T-helper 22 cell (primary cell): ENCODE measurements around the gene EIF3CL.
"Not testable (repeated sequence)": the region's sequence is repeated elsewhere in the genome, so short reads cannot be mapped to it uniquely, and the experiment has no call there.

Experiments used
- DNase-seq: peaks from one replicate; pipeline ENCODE4 v3.0.0-alpha.2; 2020; ENCODE audit warnings: low read depth

The EIF3CL gene, protein sequence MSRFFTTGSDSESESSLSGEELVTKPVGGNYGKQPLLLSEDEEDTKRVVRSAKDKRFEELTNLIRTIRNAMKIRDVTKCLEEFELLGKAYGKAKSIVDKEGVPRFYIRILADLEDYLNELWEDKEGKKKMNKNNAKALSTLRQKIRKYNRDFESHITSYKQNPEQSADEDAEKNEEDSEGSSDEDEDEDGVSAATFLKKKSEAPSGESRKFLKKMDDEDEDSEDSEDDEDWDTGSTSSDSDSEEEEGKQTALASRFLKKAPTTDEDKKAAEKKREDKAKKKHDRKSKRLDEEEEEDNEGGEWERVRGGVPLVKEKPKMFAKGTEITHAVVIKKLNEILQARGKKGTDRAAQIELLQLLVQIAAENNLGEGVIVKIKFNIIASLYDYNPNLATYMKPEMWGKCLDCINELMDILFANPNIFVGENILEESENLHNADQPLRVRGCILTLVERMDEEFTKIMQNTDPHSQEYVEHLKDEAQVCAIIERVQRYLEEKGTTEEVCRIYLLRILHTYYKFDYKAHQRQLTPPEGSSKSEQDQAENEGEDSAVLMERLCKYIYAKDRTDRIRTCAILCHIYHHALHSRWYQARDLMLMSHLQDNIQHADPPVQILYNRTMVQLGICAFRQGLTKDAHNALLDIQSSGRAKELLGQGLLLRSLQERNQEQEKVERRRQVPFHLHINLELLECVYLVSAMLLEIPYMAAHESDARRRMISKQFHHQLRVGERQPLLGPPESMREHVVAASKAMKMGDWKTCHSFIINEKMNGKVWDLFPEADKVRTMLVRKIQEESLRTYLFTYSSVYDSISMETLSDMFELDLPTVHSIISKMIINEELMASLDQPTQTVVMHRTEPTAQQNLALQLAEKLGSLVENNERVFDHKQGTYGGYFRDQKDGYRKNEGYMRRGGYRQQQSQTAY

GRCh38 chr16:28403220-28404072, at the start of gene EIF3CL:
TSS of gene EIF3CL (minus strand) at chr16:28403841. CDS start at chr16:28403618, 223 bp downstream.
- not testable (repeated sequence) for DNase-seq

GRCh38 chr16:28447081-28447480, 43.4 kb upstream of the EIF3CL start:
- not testable (repeated sequence) for DNase-seq

DNA sequence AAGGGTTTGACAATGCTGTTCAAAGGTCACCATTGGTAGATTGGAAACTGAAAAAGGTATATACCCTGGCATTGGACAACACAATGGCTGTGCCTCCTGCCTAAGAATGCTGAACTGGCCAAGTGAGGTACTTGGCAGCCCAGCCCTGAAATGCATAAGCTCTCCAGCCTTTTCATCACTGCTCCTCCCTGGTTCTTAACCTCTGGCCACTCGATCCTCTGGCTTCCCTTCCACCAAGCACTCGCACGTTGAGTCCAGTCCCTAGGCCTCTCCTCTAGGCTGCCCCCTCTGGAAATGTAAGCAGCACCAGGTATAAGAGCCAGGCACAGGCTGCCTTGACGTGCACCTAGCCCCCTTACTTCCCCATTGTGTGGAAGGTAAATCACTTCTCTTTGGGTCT, 42.7 kb upstream of the EIF3CL start:
- DNase-seq, result not testable (repeated sequence)

- not testable (repeated sequence) for DNase-seq
Observed at GRCh38 chr16:28443943-28444342, 40.3 kb upstream of the EIF3CL start.

DNA sequence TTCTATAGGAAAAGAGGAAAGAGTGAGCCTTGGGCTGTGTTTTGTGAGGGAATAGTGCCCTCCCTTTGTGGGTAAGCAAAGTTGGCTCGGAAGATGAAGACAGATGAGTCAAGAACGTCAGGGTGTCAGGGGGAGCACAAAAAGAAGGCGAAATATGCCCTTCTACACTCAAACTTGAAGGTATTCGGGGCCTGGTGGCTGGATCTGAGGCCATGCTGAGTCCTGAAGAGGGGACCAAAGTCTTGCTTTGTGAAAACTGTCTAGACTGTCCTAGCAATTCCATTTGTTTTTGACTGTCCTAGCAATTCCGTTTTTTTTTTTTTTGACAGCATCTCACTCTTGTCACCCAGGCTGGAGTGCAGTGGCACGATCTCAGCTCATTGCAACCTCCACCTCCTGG, 35.3 kb upstream of the EIF3CL start:
- DNase-seq, result not testable (repeated sequence)

GRCh38 chr16:28435340-28435739, 31.7 kb upstream of the EIF3CL start:
- DNase-seq, result not testable (repeated sequence)

DNA sequence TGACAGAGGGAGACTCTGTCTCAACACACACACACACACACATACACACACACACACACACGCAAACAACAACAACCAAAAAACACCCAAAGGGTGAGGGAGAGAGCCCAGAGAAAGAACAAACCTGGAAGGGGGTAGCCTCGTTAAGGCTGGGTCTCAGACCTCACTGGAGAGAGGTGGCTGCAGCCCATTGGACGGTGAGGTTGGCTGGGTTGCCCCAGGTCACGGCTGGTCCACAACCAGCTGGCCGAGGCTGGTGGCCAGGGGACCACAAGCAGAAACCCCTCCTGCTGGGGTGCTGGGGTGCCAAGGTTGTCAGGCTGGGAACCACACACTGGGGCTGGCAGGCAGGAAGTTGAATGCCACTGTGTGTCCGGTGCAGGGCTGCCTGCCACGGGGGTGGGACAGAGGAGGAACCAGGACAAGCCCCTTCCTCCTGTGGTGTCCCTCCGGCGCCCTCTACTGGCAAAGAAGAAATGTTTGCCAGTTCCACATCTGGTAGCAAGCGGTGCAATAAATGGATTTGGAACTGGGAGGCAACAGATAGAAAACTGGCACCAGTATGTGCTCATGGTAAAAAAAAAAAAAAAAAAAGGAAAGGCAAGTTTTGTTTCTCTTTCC, 22.5 kb upstream of the EIF3CL start:
- not testable (repeated sequence) for DNase-seq

GRCh38 chr16:28421071-28421750, 17.6 kb upstream of the EIF3CL start:
- DNase-seq, result not testable (repeated sequence)

GRCh38 chr16:28417033-28417432, 13.4 kb upstream of the EIF3CL start:
- not testable (repeated sequence) for DNase-seq

- DNase-seq, result not testable (repeated sequence)
Observed at GRCh38 chr16:28414530-28414929, 10.9 kb upstream of the EIF3CL start.

DNA sequence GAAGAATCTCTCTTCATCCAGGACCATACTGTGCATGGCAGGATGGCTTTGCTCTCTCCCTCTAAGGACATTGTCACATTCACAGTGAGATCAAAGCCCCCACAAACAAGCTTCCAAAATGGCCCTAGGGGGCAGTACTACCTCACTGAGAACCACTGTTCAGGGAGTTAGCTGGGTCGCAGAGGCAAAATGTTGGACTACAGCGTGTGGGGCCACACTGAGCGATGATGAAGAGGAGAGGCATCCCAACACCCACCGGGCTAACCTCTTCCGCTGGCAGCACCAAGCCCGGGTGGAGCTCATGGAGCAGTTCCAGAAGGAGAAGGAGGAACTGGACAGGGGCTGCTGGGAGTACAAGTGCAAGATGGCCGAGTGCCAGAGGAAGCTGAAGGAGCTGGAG, 9.9 kb upstream of the EIF3CL start:
- DNase-seq, result not testable (repeated sequence)

- DNase-seq, result not testable (repeated sequence)
Observed at GRCh38 chr16:28392054-28392453, 11.6 kb downstream of the EIF3CL start.

DNA sequence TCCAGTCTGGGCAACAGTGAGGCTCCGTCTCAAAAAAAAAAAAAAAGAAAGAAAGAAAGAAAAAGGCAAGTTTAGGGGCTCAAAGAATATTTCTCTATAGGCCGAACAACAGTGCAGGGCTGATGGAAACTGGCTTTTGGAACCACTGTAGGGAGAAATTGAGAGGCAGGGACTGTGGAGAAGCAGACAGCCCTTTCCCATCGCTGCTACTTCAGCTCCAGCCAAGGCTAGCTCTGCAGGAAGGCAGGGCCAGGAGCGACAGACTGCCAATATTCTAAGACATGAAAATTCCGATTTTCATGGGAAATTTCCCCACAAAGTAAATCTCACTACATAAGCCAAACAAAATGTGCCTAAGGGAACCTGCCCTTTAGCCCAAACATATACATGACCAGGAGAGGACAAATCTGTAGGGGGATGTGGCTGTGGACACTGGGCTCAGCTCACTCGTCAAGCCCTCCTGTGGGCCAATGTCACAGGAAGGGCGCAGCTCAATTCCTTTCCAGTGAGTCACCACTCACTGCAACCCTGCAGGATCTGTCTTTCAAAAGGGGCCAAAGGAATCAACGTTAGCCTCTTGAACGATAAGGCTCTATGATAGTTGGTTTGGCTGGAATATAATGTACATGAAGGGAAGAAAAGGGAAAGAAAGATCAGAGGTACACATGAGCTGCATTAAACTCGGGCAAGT, 21.3 kb downstream of the EIF3CL start:
- DNase-seq, result not testable (repeated sequence)

- DNase-seq, result not testable (repeated sequence)
Observed at GRCh38 chr16:28377822-28378221, 25.8 kb downstream of the EIF3CL start.

DNA sequence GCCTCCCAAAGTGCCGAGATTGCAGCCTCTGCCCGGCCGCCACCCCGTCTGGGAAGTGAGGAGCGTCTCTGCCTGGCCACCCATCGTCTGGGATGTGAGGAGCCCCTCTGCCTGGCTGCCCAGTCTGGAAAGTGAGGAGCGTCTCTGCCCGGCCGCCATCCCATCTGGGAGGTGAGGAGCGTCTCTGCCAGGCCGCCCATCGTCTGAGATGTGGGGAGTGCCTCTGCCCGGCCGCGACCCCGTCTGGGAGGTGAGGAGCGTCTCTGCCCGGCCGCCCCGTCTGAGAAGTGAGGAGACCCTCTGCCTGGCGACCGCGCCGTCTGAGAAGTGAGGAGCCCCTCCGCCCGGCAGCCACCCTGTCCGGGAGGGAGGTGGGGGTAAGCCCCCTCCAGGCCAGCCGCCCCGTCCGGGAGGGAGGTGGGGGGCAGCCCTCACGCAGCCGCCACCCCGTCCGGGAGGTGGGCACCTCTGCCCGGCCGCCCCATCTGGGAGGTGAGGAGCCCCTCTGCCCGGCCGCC, 26.5 kb downstream of the EIF3CL start:
- DNase-seq, result not testable (repeated sequence)

- DNase-seq, result not testable (repeated sequence)
Observed at GRCh38 chr16:28375115-28375514, 28.5 kb downstream of the EIF3CL start.

GRCh38 chr16:28374281-28374680, 29.4 kb downstream of the EIF3CL start:
- DNase-seq, result not testable (repeated sequence)

GRCh38 chr16:28367926-28368325, 35.7 kb downstream of the EIF3CL start:
- not testable (repeated sequence) for DNase-seq

GRCh38 chr16:28364268-28365173, 39.1 kb downstream of the EIF3CL start:
- not testable (repeated sequence) for DNase-seq
